Thyroid gland (tissue), 4 donors: Measurements from ENCODE around the gene CCIN. TPM values are rescaled to one million over a fixed set of nuclear protein-coding genes. Genes with fewer than 3 reads are reported as not detected.

Source experiments
- DNase-seq, 2 donors: peaks; one replicate each; pipeline ENCODE4 v3.0.0-alpha.2; 2019
- H3K27ac ChIP-seq, 3 donors: fragments of 200-600 bp; sonication (generic); 1 replicate in 2 of 3; 2 replicates in 1 of 3; pipeline ENCODE4 v1.5.1; 2016 to 2019; ENCODE audit warnings: mild to moderate bottlenecking in 1 of 3, moderate library complexity in 1 of 3
- H3K27me3 ChIP-seq: fragments of 200-600 bp; sonication (generic); one replicate; pipeline ENCODE4 v1.5.1; 2019
- H3K36me3 ChIP-seq, 2 donors: fragments of 200-600 bp; sonication (generic); one replicate each; pipeline ENCODE4 v1.5.1; 2016 to 2019
- H3K4me1 ChIP-seq, 2 donors: fragments of 200-600 bp; sonication (generic); one replicate each; pipeline ENCODE4 v1.5.1; 2017 to 2019
- H3K4me3 ChIP-seq, 3 donors: fragments of 200-600 bp; sonication (generic); replicated peaks in 1 of 3; 1 replicate in 2 of 3; 2 replicates in 1 of 3; pipeline ENCODE4 v1.5.1; 2016; ENCODE audit warnings: mild to moderate bottlenecking in 1 of 3
- H3K9me3 ChIP-seq: fragments of 200-600 bp; sonication (generic); one replicate; pipeline ENCODE4 v1.5.1; 2017
- POLR2A ChIP-seq, 2 donors: fragments of 450-650 bp; IDR thresholded peaks; one replicate each; pipeline ENCODE4 v1.6.1; 2017; ENCODE audit warnings: antibody characterized with exemption in 2 of 2, mild to moderate bottlenecking in 2 of 2, moderate library complexity in 1 of 2
- WGBS, 2 donors: methylation state at CpG; one replicate each; pipeline ENCODE4 v1.1.5; 2017; 5-methylcytosine and 5-hydroxymethylcytosine counted together
- intact Hi-C: fragments of 100-400 bp; cut with DNase I; formaldehyde crosslinking; loops from one replicate; pipeline ENCODE4 v1.15.1; 2023
- total RNA-seq, 4 donors: library from RNA; depleted of rRNA; stranded (reverse); fragments of >200 nt; gene quantifications; one replicate each; pipeline ENCODE4 v1.2.3, GENCODE V29; 2016
- TF ChIP-seq, protein P1 (sequence below), 6 experiments: fragments of 200-600 bp in 3 of 6; fragments of 450-650 bp in 3 of 6; sonication (generic) in 3 of 6; IDR thresholded peaks; one replicate each; pipeline ENCODE4 v1.5.1; 2016 to 2019; ENCODE audit warnings: antibody characterized with exemption in 6 of 6, mild to moderate bottlenecking in 2 of 6, inconsistent platforms in 1 of 6, moderate library complexity in 1 of 6

The CCIN gene
- total RNA-seq, 4 donors from 2014 or later, result 0.40 TPM; not detected in 3

DNA sequence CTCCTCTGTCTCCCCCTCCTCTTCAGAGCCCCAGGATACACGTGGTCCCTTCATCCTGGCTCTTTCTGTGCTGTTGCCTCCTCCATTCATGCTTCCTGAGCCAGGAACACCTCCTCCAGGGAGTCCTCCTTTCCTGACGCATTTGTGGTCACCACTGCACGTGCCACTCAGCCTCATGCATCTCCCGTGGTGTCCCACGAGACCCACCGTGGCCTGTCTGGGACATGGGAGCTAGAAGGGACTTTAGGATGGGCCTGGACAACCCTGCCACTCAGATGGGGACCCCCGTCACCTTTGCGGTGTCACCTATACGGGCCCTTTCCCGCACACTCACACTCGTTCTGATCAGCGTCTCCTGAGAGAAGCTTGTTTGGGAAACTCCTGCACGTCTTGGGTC is 25.9 kb upstream of the CCIN start:
- peak overlapping the region; percentile 48 to 84 (median 82) for H3K27ac ChIP-seq
- intact Hi-C loops, result no loop called here
- TF ChIP-seq POLR2A (IDR thresholded peaks at IDR 0.05), result no peak
- TF ChIP-seq, protein P1, sequence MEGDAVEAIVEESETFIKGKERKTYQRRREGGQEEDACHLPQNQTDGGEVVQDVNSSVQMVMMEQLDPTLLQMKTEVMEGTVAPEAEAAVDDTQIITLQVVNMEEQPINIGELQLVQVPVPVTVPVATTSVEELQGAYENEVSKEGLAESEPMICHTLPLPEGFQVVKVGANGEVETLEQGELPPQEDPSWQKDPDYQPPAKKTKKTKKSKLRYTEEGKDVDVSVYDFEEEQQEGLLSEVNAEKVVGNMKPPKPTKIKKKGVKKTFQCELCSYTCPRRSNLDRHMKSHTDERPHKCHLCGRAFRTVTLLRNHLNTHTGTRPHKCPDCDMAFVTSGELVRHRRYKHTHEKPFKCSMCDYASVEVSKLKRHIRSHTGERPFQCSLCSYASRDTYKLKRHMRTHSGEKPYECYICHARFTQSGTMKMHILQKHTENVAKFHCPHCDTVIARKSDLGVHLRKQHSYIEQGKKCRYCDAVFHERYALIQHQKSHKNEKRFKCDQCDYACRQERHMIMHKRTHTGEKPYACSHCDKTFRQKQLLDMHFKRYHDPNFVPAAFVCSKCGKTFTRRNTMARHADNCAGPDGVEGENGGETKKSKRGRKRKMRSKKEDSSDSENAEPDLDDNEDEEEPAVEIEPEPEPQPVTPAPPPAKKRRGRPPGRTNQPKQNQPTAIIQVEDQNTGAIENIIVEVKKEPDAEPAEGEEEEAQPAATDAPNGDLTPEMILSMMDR (IDR thresholded peaks at IDR 0.05), result no peak
- no peaks in the 10 kb centered on the region for H3K36me3 ChIP-seq
- no peaks in the 10 kb centered on the region for H3K27me3 ChIP-seq
- H3K4me1 ChIP-seq, result peaks cover 5 to 39% of the 10 kb centered on the region in 2 donors
- WGBS, 2 donors, result 78 to 85% methylated on average over 13 of the region's 13 CpGs
- no peak for DNase-seq
- no peak overlapping the region for H3K4me3 ChIP-seq
- no peaks in the 10 kb centered on the region for H3K9me3 ChIP-seq

DNA sequence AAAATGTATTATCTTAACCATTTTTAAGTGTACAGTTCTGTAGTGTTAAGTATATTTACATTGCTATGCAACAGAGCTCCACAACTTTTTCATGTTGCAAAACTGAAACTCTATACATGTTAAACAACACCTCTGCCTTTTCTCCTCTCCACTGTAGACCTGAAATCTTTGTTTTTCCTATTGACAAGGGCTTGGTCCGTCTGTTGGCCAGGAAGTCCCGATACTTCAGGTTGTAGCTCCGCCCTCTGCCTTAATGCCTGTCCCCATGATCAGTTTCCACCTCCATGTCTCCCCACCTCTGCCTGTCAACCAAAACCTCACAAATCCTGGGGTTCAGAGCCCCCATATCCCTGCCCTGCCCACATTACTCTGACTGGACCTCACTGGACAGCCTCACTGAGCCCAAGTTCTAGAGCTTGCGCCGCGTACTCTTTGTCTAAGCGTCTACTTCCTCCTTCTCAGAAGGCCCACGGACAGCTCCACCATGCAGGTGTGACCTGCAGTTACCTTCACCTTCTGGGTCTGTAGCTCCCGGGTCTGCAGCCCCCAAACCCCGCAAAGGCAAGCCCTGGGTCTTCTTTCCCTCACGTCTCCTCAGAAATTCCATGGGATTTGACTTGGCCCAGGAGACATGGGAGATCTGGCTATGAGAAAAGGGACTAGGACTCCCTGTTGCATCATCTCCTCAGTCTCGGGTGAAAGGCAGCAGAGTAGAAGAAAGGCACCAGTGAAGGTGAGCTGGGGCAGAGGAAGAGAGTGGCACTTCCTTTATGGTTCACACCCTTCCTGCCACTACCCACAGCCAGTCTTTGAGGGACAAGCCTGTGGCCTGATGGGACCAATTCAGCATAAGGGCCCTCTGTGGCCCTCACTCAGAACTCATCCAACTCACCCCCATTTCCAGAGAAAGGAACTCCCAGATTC is 24.6 kb upstream of the CCIN start:
- no peak for DNase-seq
- peaks cover 5 to 44% of the 10 kb centered on the region in 2 donors for H3K4me1 ChIP-seq

DNA sequence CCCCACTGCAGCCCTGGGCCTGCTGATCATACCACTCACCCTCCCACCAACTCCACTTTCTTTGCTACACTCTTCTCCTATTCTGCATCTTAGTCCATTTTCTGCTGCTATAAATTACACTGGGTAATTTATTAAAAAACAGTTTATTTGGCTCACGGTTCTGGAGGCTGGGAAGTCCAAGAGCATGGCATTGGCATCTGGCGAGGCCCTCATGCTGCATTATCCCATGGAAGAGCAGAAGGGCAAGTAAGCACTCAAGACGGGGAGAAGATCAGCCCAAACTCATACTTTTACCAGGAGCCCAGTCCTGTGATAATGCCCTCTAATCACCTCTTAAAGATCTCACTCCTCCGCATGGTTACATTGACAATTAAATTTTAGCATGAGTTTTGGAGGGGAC is 23.2 kb upstream of the CCIN start:
- Histone ChIP-seq H3K4me1 (peaks cover 1 to 38% of the 10 kb centered on the region in 2 donors), H3K27ac (no peak overlapping the region)

More for the DNA sequence above, 24.6 kb upstream of the CCIN start:
- no peak overlapping the region for H3K4me3 ChIP-seq
- intact Hi-C loops, result no loop called here
- no peak overlapping the region for H3K27ac ChIP-seq
- TF ChIP-seq, protein P1 (IDR thresholded peaks at IDR 0.05), result no peak
- no peak for TF ChIP-seq POLR2A (IDR thresholded peaks at IDR 0.05)
- no peaks in the 10 kb centered on the region for H3K9me3 ChIP-seq
- WGBS, 2 donors, result 90 to 93% methylated on average over 12 of the region's 12 CpGs
- H3K36me3 ChIP-seq, result no peaks in the 10 kb centered on the region
- no peaks in the 10 kb centered on the region for H3K27me3 ChIP-seq

DNA sequence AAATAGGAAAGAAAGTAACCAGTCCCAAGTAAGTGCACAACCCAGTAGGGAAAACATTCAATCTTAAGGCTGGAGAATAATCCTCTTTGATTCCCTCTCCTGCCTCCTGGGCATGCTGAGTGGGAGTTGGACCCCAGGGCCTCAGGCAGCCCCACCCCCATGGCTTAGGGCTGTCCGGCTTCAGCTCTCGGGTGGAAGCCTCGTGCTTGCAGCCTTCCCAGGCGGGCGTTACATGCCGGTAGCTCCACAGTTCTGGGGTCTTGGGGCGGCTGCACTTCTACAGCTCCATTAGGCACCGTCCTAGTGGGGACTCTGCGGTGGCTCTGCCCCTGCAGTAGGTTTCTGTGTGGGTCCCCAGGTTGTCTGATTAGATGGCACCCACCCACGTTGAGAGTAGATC is 22.5 kb upstream of the CCIN start:
- TF ChIP-seq, protein P1 (IDR thresholded peaks at IDR 0.05), result no peak
- TF ChIP-seq POLR2A (IDR thresholded peaks at IDR 0.05), result no peak
- no peaks in the 10 kb centered on the region for H3K9me3 ChIP-seq
- 89 to 93% methylated on average over 4 to 5 of the region's 10 CpGs for WGBS, 2 donors
- no peaks in the 10 kb centered on the region for H3K27me3 ChIP-seq
- no peak overlapping the region for H3K27ac ChIP-seq
- H3K4me3 ChIP-seq, result no peak overlapping the region
- intact Hi-C loops, result no loop called here
- H3K36me3 ChIP-seq, result no peaks in the 10 kb centered on the region
- no peak for DNase-seq
- peaks cover 0 to 31% of the 10 kb centered on the region in 2 donors for H3K4me1 ChIP-seq

More for the DNA sequence above, 23.2 kb upstream of the CCIN start:
- WGBS, 2 donors, result 97 to 98% methylated on average over 4 of the region's 4 CpGs
- DNase-seq, result no peak
- no peaks in the 10 kb centered on the region for H3K9me3 ChIP-seq
- no peaks in the 10 kb centered on the region for H3K36me3 ChIP-seq
- intact Hi-C loops, result no loop called here
- no peaks in the 10 kb centered on the region for H3K27me3 ChIP-seq
- H3K4me3 ChIP-seq, result no peak overlapping the region
- TF ChIP-seq POLR2A (IDR thresholded peaks at IDR 0.05), result no peak
- TF ChIP-seq, protein P1 (IDR thresholded peaks at IDR 0.05), result no peak
